Naive thymus-derived CD4-positive, alpha-beta T cell (primary cell): ENCODE results near the gene DENND6B. TPM values are rescaled to one million over a fixed set of nuclear protein-coding genes. Genes with fewer than 3 reads are reported as not detected.
A peak's percentile ranks its signal among the peaks of the same experiment; 100 is the strongest.

Experiments used
- ATAC-seq: fragments of 150-1000 bp; cut with Tn5 transposase; 2 replicates; pipeline ENCODE4 v1.10.0; 2021; ENCODE audit warnings: mild to moderate bottlenecking, moderate library complexity
- CTCF ChIA-PET: fragments of 350-600 bp; sonication (Branson Sonifier 250); formaldehyde crosslinking; loops from one replicate; lab custom pipeline; 2021; ENCODE audit warnings: antibody characterized with exemption; lab: Charles Lee
- POLR2A ChIA-PET: fragments of 350-600 bp; sonication (Branson Sonifier 250); formaldehyde crosslinking; loops from one replicate; lab custom pipeline; 2021; ENCODE audit warnings: antibody characterized with exemption, inconsistent platforms; lab: Charles Lee
- DNase-seq, 9 donors: peaks; one replicate each; pipeline versions ENCODE4 v3.0.0 to v3.0.0-alpha.2; 2020 to 2022; ENCODE audit warnings: mixed read lengths in 1 of 9
- H3K27ac ChIP-seq: one replicate; pipeline ENCODE4 v1.7.0; 2013; ENCODE audit warnings: mild to moderate bottlenecking, low read depth, low read length, moderate library complexity
- H3K27me3 ChIP-seq, 2 donors: one replicate each; pipeline ENCODE4 v1.7.0; 2013; ENCODE audit warnings: low read length in 2 of 2, mild to moderate bottlenecking in 2 of 2, moderate library complexity in 2 of 2; ENCODE audit not compliant: control insufficient read depth in 2 of 2, insufficient read depth in 2 of 2
- H3K36me3 ChIP-seq, 3 experiments: 1 replicate in 2 of 3; 2 replicates in 1 of 3; pipeline ENCODE4 v1.7.0; 2013; ENCODE audit warnings: low read length in 3 of 3, mild to moderate bottlenecking in 3 of 3, moderate library complexity in 1 of 3; ENCODE audit not compliant: insufficient read depth in 3 of 3, control insufficient read depth in 2 of 3
- H3K4me1 ChIP-seq, 2 donors: one replicate each; pipeline ENCODE4 v1.7.0; 2013; ENCODE audit warnings: low read length in 2 of 2, mild to moderate bottlenecking in 2 of 2, moderate library complexity in 1 of 2; ENCODE audit not compliant: control insufficient read depth in 2 of 2, insufficient read depth in 2 of 2
- H3K4me3 ChIP-seq: 2 replicates; pipeline ENCODE4 v1.7.0; 2013; ENCODE audit warnings: mild to moderate bottlenecking, low read length
- H3K9me3 ChIP-seq, 3 experiments: 1 replicate in 2 of 3; 2 replicates in 1 of 3; pipeline ENCODE4 v1.7.0; 2013; ENCODE audit warnings: low read length in 3 of 3; ENCODE audit not compliant: control insufficient read depth in 2 of 3
- H3K27ac Mint-ChIP-seq, 9 donors: one replicate each; pipeline ENCODE4 v1.8.0; 2020 to 2022; ENCODE audit warnings: mixed read lengths in 9 of 9, mild to moderate bottlenecking in 8 of 9, moderate library complexity in 5 of 9, inconsistent platforms in 2 of 9
- H3K27me3 Mint-ChIP-seq, 5 donors: one replicate each; pipeline ENCODE4 v1.8.0; 2021 to 2022; ENCODE audit warnings: mixed read lengths in 5 of 5, mild to moderate bottlenecking in 1 of 5
- H3K36me3 Mint-ChIP-seq, 5 donors: one replicate each; pipeline ENCODE4 v1.8.0; 2020 to 2022; ENCODE audit warnings: mixed read lengths in 5 of 5, mild to moderate bottlenecking in 3 of 5, inconsistent platforms in 1 of 5
- H3K4me1 Mint-ChIP-seq, 7 donors: one replicate each; pipeline ENCODE4 v1.8.0; 2020 to 2022; ENCODE audit warnings: mixed read lengths in 7 of 7, mild to moderate bottlenecking in 3 of 7, inconsistent platforms in 1 of 7
- H3K4me3 Mint-ChIP-seq, 10 donors: one replicate each; pipeline ENCODE4 v1.8.0; 2020 to 2022; ENCODE audit warnings: mild to moderate bottlenecking in 10 of 10, mixed read lengths in 10 of 10, moderate library complexity in 6 of 10, inconsistent platforms in 2 of 10
- H3K9me3 Mint-ChIP-seq, 11 donors: one replicate each; pipeline ENCODE4 v1.8.0; 2020 to 2022; ENCODE audit warnings: mixed read lengths in 11 of 11, mild to moderate bottlenecking in 4 of 11, inconsistent platforms in 1 of 11, moderate library complexity in 1 of 11
- intact Hi-C, 2 donors: fragments of 100-400 bp; cut with micrococcal nuclease; formaldehyde crosslinking; loops; one replicate each; pipeline ENCODE4 v1.15.1; 2023
- polyA plus RNA-seq, 2 donors: library from polyadenylated mRNA; unstranded; fragments of 300-500 nt; fragmentation: Illumina TruSeq; gene quantifications; one replicate each; pipeline ENCODE4 v1.2.3, GENCODE V29; 2021
- total RNA-seq, 6 experiments: library from RNA in 5 of 6; stranded (reverse) in 5 of 6; gene quantifications; 1 replicate in 5 of 6; 2 replicates in 1 of 6; pipeline ENCODE4 v1.2.3 and lab custom pipeline; 2021 to 2026

Gene DENND6B
- total and polyA plus RNA-seq, 7 experiments from 2014 or later = 0.19 to 4.0 (median 2.2) TPM

DNA sequence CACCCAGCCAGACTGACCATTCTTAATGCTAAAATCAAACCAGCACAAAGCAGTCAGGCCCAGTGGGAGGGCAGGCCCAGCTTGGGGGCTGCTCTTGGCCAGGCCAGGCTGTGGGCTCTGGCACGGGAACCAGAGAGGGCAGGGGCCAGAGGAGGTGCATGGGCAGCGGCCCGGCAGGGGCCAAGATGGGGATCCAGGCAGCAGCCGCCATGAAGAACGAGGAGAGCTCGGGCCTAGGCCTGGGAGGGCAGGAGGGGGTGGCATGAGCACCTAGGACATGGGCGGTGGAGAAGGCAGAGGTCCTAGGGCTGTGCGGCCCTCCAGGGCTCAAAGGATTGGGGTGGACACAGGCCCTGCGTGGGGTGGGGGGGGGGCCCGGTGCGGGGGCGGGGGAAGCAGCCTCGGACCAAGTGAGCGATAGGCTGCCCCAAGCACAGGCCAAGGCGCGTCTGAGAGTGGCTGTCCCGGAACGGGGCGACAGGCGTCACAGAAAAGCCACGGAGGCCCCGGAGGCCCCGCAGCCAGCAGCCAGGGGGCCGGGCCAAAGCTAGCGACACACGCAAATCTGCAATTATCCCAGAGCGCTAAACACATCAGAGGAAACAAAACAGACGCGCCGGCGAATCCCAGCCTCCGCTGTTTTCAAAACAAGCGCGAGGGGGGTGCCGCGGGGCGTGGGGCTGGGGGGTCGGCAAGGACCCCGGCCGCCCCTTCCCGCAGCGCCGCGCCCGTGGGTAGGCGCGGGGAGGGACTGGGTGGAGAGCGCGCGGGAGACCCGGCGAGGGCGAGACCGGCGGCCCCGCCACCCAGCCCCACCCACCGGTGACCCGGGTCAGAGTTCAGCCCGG lies 27.7 kb downstream of the DENND6B start:
- H3K36me3 Mint-ChIP-seq = no peaks in the 10 kb centered on the region
- intact Hi-C loops = no loop called here
- H3K9me3 ChIP-seq = no peaks in the 10 kb centered on the region
- POLR2A ChIA-PET = no interaction called here
- DNase-seq (no peak), ATAC-seq (no peak)
- H3K4me3 Mint-ChIP-seq = peak overlapping the region in 1 of 10 donors; percentile 64
- H3K4me1 Mint-ChIP-seq = peaks cover 0 to 6% (median 0%) of the 10 kb centered on the region in 7 donors
- no peaks in the 10 kb centered on the region for H3K36me3 ChIP-seq
- H3K27ac ChIP-seq = no peak overlapping the region
- peaks cover 1 to 22% (median 13%) of the 10 kb centered on the region in 5 donors for H3K27me3 Mint-ChIP-seq
- no peaks in the 10 kb centered on the region for H3K9me3 Mint-ChIP-seq
- no peak overlapping the region for H3K27ac Mint-ChIP-seq
- H3K27me3 ChIP-seq = no peaks in the 10 kb centered on the region
- CTCF ChIA-PET = no interaction called here
- no peaks in the 10 kb centered on the region for H3K4me1 ChIP-seq
- H3K4me3 ChIP-seq = no peak overlapping the region

DNA sequence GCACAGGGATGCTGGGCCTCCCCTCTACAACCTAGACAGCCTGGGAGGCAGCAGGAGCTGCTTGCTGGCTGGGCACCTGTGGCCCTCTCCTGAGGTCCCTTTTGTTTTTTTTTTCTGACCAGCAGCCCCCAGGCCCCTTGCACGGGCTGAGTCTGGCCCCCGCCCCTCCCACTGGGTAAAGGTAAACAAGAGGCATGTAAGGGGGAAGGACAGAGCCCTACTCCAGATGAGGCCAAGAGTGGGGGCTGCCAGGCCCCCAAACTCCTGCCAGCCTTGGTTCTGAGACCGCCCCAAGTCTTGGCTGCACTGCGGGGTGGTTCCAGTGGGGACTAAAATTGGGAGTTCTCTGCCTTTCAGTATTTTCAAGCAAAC lies 28.6 kb downstream of the DENND6B start:
- no peaks in the 10 kb centered on the region for H3K27me3 ChIP-seq
- intact Hi-C loops = no loop called here
- no peaks in the 10 kb centered on the region for H3K36me3 Mint-ChIP-seq
- ChIA-PET CTCF (no interaction called here), POLR2A (no interaction called here)
- H3K4me1 ChIP-seq = no peaks in the 10 kb centered on the region
- H3K27ac Mint-ChIP-seq = no peak overlapping the region
- H3K27me3 Mint-ChIP-seq = peaks cover 0 to 22% (median 12%) of the 10 kb centered on the region in 5 donors
- H3K36me3 ChIP-seq = no peaks in the 10 kb centered on the region
- no peaks in the 10 kb centered on the region for H3K9me3 Mint-ChIP-seq
- H3K4me1 Mint-ChIP-seq = peaks cover 0 to 6% (median 0%) of the 10 kb centered on the region in 7 donors
- ATAC-seq = no peak
- no peaks in the 10 kb centered on the region for H3K9me3 ChIP-seq
- no peak overlapping the region for H3K27ac ChIP-seq
- DNase-seq = no peak
- H3K4me3 Mint-ChIP-seq = peak overlapping the region in 1 of 10 donors; percentile 64
- no peak overlapping the region for H3K4me3 ChIP-seq

DNA sequence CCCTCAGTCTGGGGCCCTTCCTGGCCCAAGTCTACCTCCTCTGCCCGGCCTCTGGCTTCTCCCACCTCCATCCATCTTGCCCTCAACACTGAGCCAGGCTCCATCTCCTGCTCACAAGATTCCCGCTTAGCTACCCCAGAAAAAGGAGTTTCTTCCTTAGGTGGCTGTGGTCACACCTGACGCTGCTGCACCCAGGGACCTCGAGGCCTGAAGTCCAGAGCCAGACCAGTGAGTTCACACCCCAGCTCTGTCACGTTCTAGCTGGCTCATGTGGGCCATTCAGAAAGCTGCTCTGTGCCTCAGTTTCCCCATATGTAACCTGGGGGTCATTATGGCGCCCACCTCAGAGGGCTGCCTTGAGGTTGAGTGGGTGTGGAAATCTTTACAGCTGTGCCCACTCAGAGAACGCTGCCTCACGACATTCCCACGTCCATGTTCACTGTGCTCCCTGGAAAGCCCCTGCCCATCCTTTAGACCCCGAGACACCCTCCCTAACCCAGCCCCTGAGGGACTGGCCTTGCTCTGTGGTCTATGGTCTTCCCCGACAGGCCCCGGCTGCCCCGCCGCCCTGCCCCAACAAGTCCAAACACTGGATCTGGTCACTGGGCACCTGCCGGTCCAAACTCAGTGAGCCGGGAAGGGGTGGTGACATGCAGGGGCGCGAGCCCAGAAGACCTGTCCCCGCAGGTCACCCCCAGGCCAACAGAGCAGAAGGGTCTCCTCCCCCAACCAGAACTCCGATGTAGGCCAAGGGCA lies 29.1 kb downstream of the DENND6B start:
- Mint-ChIP-seq H3K4me1 (peaks cover 0 to 9% (median 2%) of the 10 kb centered on the region in 7 donors), H3K9me3 (no peaks in the 10 kb centered on the region), H3K4me3 (no peak overlapping the region), H3K36me3 (no peaks in the 10 kb centered on the region), H3K27ac (no peak overlapping the region), H3K27me3 (peaks cover 2 to 25% (median 15%) of the 10 kb centered on the region in 5 donors)
- Histone ChIP-seq H3K27ac (no peak overlapping the region), H3K4me3 (no peak overlapping the region), H3K36me3 (no peaks in the 10 kb centered on the region), H3K9me3 (no peaks in the 10 kb centered on the region), H3K27me3 (no peaks in the 10 kb centered on the region), H3K4me1 (no peaks in the 10 kb centered on the region)
- POLR2A ChIA-PET = no interaction called here
- intact Hi-C loops = no loop called here
- DNase-seq (no peak), ATAC-seq (no peak)
- CTCF ChIA-PET = no interaction called here

DNA sequence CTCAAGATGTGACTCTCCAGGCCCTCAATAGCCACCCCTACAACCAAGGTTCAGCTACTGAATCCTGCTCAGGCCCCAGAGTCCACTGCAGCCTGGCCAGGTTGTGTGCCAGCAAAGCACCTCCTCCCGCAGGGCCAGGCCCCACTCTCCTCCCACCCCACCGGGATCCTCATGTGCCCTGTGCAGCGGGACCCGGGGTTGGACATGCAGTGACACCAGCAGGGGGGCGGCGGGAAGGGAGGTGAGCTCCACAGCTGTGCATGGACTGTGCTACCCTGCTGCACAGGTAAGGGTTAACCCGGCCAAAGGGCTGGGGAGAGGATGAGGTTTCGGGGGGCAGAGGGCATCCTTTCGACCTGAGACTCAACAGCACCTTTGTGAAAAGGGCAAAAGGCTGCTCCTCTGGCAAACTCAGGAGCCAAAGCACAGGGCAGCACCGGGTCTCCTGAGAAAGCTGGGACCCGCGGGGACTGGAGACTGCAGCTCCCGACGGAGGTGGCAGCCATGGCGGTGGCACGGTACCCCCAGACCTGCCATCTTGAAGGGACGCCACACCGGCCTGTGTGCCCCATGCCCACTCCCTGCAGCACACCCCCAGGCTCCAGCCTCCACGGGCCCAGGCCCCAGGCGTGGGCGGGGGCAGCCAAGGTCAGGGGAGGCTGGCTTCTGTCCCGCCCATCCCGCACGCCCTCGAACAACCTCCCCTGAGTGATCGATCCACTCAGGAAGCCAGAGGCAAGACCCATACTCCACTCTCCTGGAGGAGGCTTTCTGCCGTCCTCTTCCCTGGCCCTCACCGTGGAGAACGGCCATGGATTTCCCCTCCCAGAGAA lies 29.9 kb downstream of the DENND6B start:
- H3K4me3 ChIP-seq = no peak overlapping the region
- CTCF ChIA-PET = no interaction called here
- peaks cover 0 to 11% (median 6%) of the 10 kb centered on the region in 7 donors for H3K4me1 Mint-ChIP-seq
- H3K9me3 ChIP-seq = no peaks in the 10 kb centered on the region
- DNase-seq (no peak), ATAC-seq (no peak)
- intact Hi-C loops = no loop called here
- peaks cover 0 to 4% of the 10 kb centered on the region in 2 donors for H3K4me1 ChIP-seq
- H3K9me3 Mint-ChIP-seq = no peaks in the 10 kb centered on the region
- H3K36me3 ChIP-seq = no peaks in the 10 kb centered on the region
- H3K27ac ChIP-seq = no peak overlapping the region
- H3K4me3 Mint-ChIP-seq = no peak overlapping the region
- H3K27me3 ChIP-seq = no peaks in the 10 kb centered on the region
- POLR2A ChIA-PET = no interaction called here
- no peaks in the 10 kb centered on the region for H3K36me3 Mint-ChIP-seq
- H3K27ac Mint-ChIP-seq = peak overlapping the region in 1 of 9 donors; percentile 38
- peaks cover 6 to 31% (median 19%) of the 10 kb centered on the region in 5 donors for H3K27me3 Mint-ChIP-seq

- H3K9me3 ChIP-seq = no peaks in the 10 kb centered on the region
- no peak overlapping the region for H3K27ac Mint-ChIP-seq
- H3K4me1 Mint-ChIP-seq = peaks cover 0 to 11% (median 6%) of the 10 kb centered on the region in 7 donors
- no peaks in the 10 kb centered on the region for H3K36me3 Mint-ChIP-seq
- H3K27me3 ChIP-seq = no peaks in the 10 kb centered on the region
- H3K4me1 ChIP-seq = peaks cover 0 to 4% of the 10 kb centered on the region in 2 donors
- H3K4me3 ChIP-seq = no peak overlapping the region
- CTCF ChIA-PET = no interaction called here
- no peak overlapping the region for H3K4me3 Mint-ChIP-seq
- DNase-seq (no peak), ATAC-seq (no peak)
- no peaks in the 10 kb centered on the region for H3K9me3 Mint-ChIP-seq
- H3K27me3 Mint-ChIP-seq = peaks cover 6 to 31% (median 24%) of the 10 kb centered on the region in 5 donors
- POLR2A ChIA-PET = no interaction called here
- no peak overlapping the region for H3K27ac ChIP-seq
- no peaks in the 10 kb centered on the region for H3K36me3 ChIP-seq
- intact Hi-C loops = no loop called here
These were observed 32.5 kb downstream of the DENND6B start for GRCh38 chr22:50294319-50294656.

GRCh38 chr22:50293441-50294318 lies 33.1 kb downstream of the DENND6B start:
- H3K27ac Mint-ChIP-seq = no peak overlapping the region
- CTCF ChIA-PET = no interaction called here
- peaks cover 6 to 34% (median 24%) of the 10 kb centered on the region in 5 donors for H3K27me3 Mint-ChIP-seq

More at GRCh38 chr22:50293441-50294318, 33.1 kb downstream of the DENND6B start:
- no peaks in the 10 kb centered on the region for H3K9me3 ChIP-seq
- no peak overlapping the region for H3K4me3 ChIP-seq
- no peak overlapping the region for H3K27ac ChIP-seq
- peaks cover 0 to 4% of the 10 kb centered on the region in 2 donors for H3K4me1 ChIP-seq
- POLR2A ChIA-PET = no interaction called here
- Mint-ChIP-seq H3K36me3 (no peaks in the 10 kb centered on the region), H3K9me3 (no peaks in the 10 kb centered on the region), H3K4me3 (peak overlapping the region in 2 of 10 donors; percentile 33 to 45), H3K4me1 (peaks cover 0 to 8% (median 6%) of the 10 kb centered on the region in 7 donors)
- ATAC-seq (peak; percentile 24), DNase-seq (no peak)
- intact Hi-C loops = no loop called here
- no peaks in the 10 kb centered on the region for H3K27me3 ChIP-seq
- no peaks in the 10 kb centered on the region for H3K36me3 ChIP-seq
